Breast epithelium (tissue), 3 donors: ENCODE data around the gene AACS.

Source experiments
- CTCF ChIP-seq, 3 donors: fragments of 450-650 bp; IDR thresholded peaks; one replicate each; pipeline ENCODE4 v1.5.1; 2016 to 2017; ENCODE audit warnings: antibody characterized with exemption in 3 of 3, mild to moderate bottlenecking in 3 of 3, moderate library complexity in 3 of 3
- POLR2A ChIP-seq: fragments of 450-650 bp; IDR thresholded peaks from one replicate; pipeline ENCODE4 v1.6.1; 2016; ENCODE audit warnings: antibody characterized with exemption, mild to moderate bottlenecking, moderate library complexity
- POLR2AphosphoS5 ChIP-seq, 3 donors: sonication (generic); formaldehyde crosslinking; IDR thresholded peaks; one replicate each; pipeline ENCODE4 v1.6.1; 2017; ENCODE audit warnings: antibody characterized with exemption in 3 of 3

GRCh38 chr12:125100551-125101434, 35.6 kb downstream of the AACS start:
- TF ChIP-seq POLR2A: no peak
- TF ChIP-seq CTCF (IDR thresholded peaks at IDR 0.05): no peak
- TF ChIP-seq POLR2AphosphoS5 (IDR thresholded peaks at IDR 0.05): no peak
